Endothelial cell of umbilical vein (primary cell): ENCODE data around the gene ELK1. TPM values are rescaled to one million over a fixed set of nuclear protein-coding genes. Genes with fewer than 3 reads are reported as not detected.

ENCODE experiments used
- BruUV-seq: library from RNA; stranded (reverse); fragments of 400-500 nt; replicated peaks from 2 replicates; lab custom pipeline; 2021; lab: Mats Ljungman, UMichigan
- CTCF ChIA-PET: fragments of 300-600, 350-600 bp; sonication (Branson Sonifier 250); formaldehyde crosslinking; loops from one replicate; lab custom pipeline; 2021; ENCODE audit warnings: antibody characterized with exemption, inconsistent platforms; lab: Charles Lee
- POLR2A ChIA-PET: fragments of 300-600, 350-600 bp; sonication (Branson Sonifier 250); formaldehyde crosslinking; loops from one replicate; lab custom pipeline; 2021; ENCODE audit warnings: antibody characterized with exemption, inconsistent platforms; lab: Charles Lee
- DNase-seq: peaks from one replicate; pipeline ENCODE4 v3.0.0-alpha.2; 2011; ENCODE audit warnings: low read depth, low spot score
- FAIRE-seq: peaks from 2 replicates; lab custom pipeline; 2011; peaks lifted over from hg19 to GRCh38; lab: Jason Lieb, UNC
- H2AFZ ChIP-seq: 2 replicates; pipeline ENCODE4 v1.6.0; 2012; ENCODE audit warnings: low read depth, low read length, control low read depth, inconsistent platforms
- H3K27ac ChIP-seq: 2 replicates; pipeline ENCODE4 v1.5.1; 2011; ENCODE audit warnings: low read depth, mild to moderate bottlenecking, control low read depth, low read length, moderate library complexity; ENCODE audit not compliant: insufficient read depth
- H3K27me3 ChIP-seq, 2 experiments: 2 replicates each; pipeline versions ENCODE4 v1.6.0 to v1.6.1; 2011; ENCODE audit warnings: low read length in 2 of 2, mixed read lengths in 1 of 2; ENCODE audit not compliant: control insufficient read depth in 2 of 2, insufficient read depth in 2 of 2
- H3K36me3 ChIP-seq, 2 experiments: 2 replicates in 1 of 2; 3 replicates in 1 of 2; pipeline ENCODE4 v1.5.1; 2011; ENCODE audit warnings: low read length in 2 of 2, mild to moderate bottlenecking in 1 of 2, moderate library complexity in 1 of 2; ENCODE audit not compliant: control insufficient read depth in 2 of 2, insufficient read depth in 2 of 2; ENCODE audit errors: extremely low read depth in 1 of 2
- H3K4me1 ChIP-seq: 3 replicates; pipeline ENCODE4 v1.5.1; 2011; ENCODE audit warnings: mild to moderate bottlenecking, low read length; ENCODE audit not compliant: control insufficient read depth, insufficient read depth; ENCODE audit errors: extremely low read depth
- H3K4me2 ChIP-seq: 2 replicates; pipeline ENCODE4 v1.6.1; 2011; ENCODE audit warnings: low read length, control low read depth, mixed read lengths; ENCODE audit not compliant: insufficient read depth
- H3K4me3 ChIP-seq, 3 experiments: fragments of 200-600 bp in 1 of 3; sonication (generic), shearing (Covaris generic) in 1 of 3; replicated peaks in 1 of 3; 2 replicates each; pipeline ENCODE4 v1.5.1; 2011 to 2016; ENCODE audit warnings: control low read depth in 3 of 3, low read length in 3 of 3, mild to moderate bottlenecking in 2 of 3, inconsistent platforms in 1 of 3, low read depth in 1 of 3, moderate library complexity in 1 of 3; ENCODE audit not compliant: insufficient read depth in 1 of 3
- H3K79me2 ChIP-seq: 2 replicates; pipeline ENCODE4 v1.6.0; 2012; ENCODE audit warnings: low read length, inconsistent platforms; ENCODE audit not compliant: control insufficient read depth, insufficient read depth
- H3K9ac ChIP-seq: replicated peaks from 2 replicates; pipeline ENCODE3; 2011; ENCODE audit warnings: low read length, control low read depth; ENCODE audit not compliant: insufficient read depth; ENCODE audit errors: extremely low read depth
- H3K9me1 ChIP-seq: replicated peaks from 3 replicates; pipeline ENCODE4 v1.6.0; 2011; ENCODE audit warnings: mild to moderate bottlenecking, low read length; ENCODE audit not compliant: control insufficient read depth, insufficient read depth; ENCODE audit errors: extremely low read depth
- H3K9me3 ChIP-seq: replicated peaks from 2 replicates; pipeline ENCODE4 v1.5.1; 2012; ENCODE audit warnings: low read length, inconsistent platforms; ENCODE audit not compliant: control insufficient read depth, insufficient read depth
- H4K20me1 ChIP-seq: replicated peaks from 2 replicates; pipeline ENCODE3; 2011; ENCODE audit warnings: mild to moderate bottlenecking, low read length; ENCODE audit not compliant: control insufficient read depth, insufficient read depth; ENCODE audit errors: extremely low read depth
- EZH2 ChIP-seq: IDR thresholded peaks from 2 replicates; pipeline ENCODE4 v1.6.1; 2012; ENCODE audit warnings: borderline replicate concordance, low read depth, mild to moderate bottlenecking, moderate library complexity, low read length, inconsistent platforms; ENCODE audit not compliant: severe bottlenecking
- FOS ChIP-seq: IDR thresholded peaks from 2 replicates; pipeline ENCODE4 v1.6.1; 2011; ENCODE audit warnings: mild to moderate bottlenecking, low read length, moderate library complexity, borderline replicate concordance; ENCODE audit not compliant: insufficient read depth
- GATA2 ChIP-seq: IDR thresholded peaks from 2 replicates; pipeline ENCODE4 v1.7.0; 2011; ENCODE audit warnings: low read depth, mild to moderate bottlenecking, moderate library complexity, mixed read lengths, low read length; ENCODE audit not compliant: insufficient read length, insufficient read depth
- JUN ChIP-seq: IDR thresholded peaks from 2 replicates; pipeline ENCODE4 v1.6.1; 2011; ENCODE audit warnings: borderline replicate concordance, low read depth; ENCODE audit not compliant: insufficient read length, insufficient read depth
- POLR2A ChIP-seq: IDR thresholded peaks from 2 replicates; pipeline ENCODE4 v1.6.1; 2012; ENCODE audit warnings: low read depth, mild to moderate bottlenecking, control low read depth, low read length
- POLR2AphosphoS5 ChIP-seq: IDR thresholded peaks from 2 replicates; pipeline ENCODE4 v1.6.1; 2012; ENCODE audit warnings: low read depth, mild to moderate bottlenecking, control low read depth, low read length, moderate library complexity; ENCODE audit not compliant: insufficient read depth
- dilution Hi-C: fragments of 300-500 bp; cut with MboI; formaldehyde crosslinking; loops from one replicate; pipeline ENCODE4 v1.15.0; 2019; ENCODE audit warnings: low sequenced_read_pairs; ENCODE audit not compliant: extremely low pct_ligation_motif_present
- intact Hi-C: fragments of 100-400 bp; cut with micrococcal nuclease; formaldehyde crosslinking; loops from one replicate; pipeline ENCODE4 v1.10.0; 2022
- polyA plus RNA-seq, 4 experiments: library from polyadenylated mRNA; depleted of rRNA in 3 of 4; stranded (reverse) in 3 of 4; unstranded in 1 of 4; fragments of >200 nt; gene quantifications; 2 replicates each; pipeline versions ENCODE4 v1.2.1 to v1.2.3, GENCODE V29; 2011 to 2012; ENCODE audit warnings: missing spikeins in 1 of 4
- total RNA-seq: library from RNA; stranded (reverse); gene quantifications from 2 replicates; pipeline ENCODE4 v1.2.3, GENCODE V29; 2021
- TF ChIP-seq, protein P1 (sequence below), 2 donors: IDR thresholded peaks; 1 replicate in 1 of 2; 2 replicates in 1 of 2; pipeline ENCODE4 v1.5.1; 2011; ENCODE audit warnings: low read length in 2 of 2, mild to moderate bottlenecking in 2 of 2, moderate library complexity in 2 of 2, control low read depth in 1 of 2, inconsistent platforms in 1 of 2, low read depth in 1 of 2; ENCODE audit not compliant: insufficient read depth in 1 of 2; ENCODE audit errors: extremely low read depth in 1 of 2
- TF ChIP-seq, protein P2 (sequence below): IDR thresholded peaks from 2 replicates; pipeline ENCODE4 v1.6.1; 2011; ENCODE audit not compliant: insufficient read depth, insufficient read length

ELK1 gene
- total and polyA plus RNA-seq, 2 donors (not counting 3 experiments of a cell fraction or from before 2014, with no cell fraction given), result 18.3 to 28.7 TPM

DNA sequence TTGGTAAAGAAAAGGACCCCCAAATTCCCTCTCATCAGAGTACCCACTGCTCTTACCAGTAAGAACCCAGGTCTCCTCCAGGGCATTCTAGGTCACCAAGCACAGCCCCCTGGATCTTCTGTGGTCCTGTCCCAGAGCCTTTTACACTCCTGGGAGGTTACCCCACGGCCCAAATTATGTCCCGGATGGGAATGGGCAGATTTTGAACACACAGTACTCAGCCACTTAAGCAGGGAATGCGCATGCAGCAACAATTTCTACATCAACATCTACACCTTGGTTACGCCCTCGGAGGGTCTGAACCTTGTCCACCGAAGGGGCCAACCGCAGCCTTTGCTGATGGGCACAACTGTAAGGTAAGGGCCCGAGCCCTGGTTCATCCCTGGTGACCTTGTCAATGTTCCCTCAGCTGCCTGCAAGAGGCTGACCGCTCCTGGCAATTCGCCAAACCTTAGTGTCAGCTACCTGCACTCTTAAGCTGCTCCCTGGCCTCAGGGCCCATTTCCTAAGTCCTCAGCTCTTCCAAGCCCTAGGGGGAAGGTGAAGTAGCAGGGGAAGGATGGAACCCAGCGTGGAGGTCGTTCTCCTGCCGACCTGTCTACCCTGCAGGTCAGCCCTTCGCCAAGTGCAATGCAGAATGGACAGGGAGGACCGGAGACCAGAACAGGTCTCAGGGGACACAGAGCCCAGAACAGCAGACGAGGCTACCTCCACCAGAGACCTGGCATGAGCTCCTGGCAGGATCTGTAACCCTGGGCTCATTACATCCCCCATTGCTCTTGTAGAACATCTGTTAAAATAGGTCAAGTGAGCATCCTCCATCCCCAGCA, 62.2 kb downstream of the ELK1 start:
- Histone ChIP-seq H3K79me2 (peaks cover 3% of the 10 kb centered on the region), H3K27me3 (no peaks in the 10 kb centered on the region), H3K36me3 (peaks cover 0 to 2% of the 10 kb centered on the region in 2 experiments), H3K9ac (no peak overlapping the region), H3K9me3 (no peaks in the 10 kb centered on the region), H2AFZ (no peak overlapping the region), H3K4me2 (no peak overlapping the region), H3K27ac (no peak overlapping the region), H4K20me1 (no peaks in the 10 kb centered on the region), H3K4me3 (no peak overlapping the region), H3K9me1 (no peaks in the 10 kb centered on the region), H3K4me1 (peaks cover 17% of the 10 kb centered on the region)
- intact Hi-C loops (no loop called here), dilution Hi-C loops (no loop called here)
- no TSS peak for BruUV-seq
- DNase-seq (no peak), FAIRE-seq (no peak)
- CTCF ChIA-PET, result no interaction called here
- POLR2A ChIA-PET, result no interaction called here
- TF ChIP-seq, protein P1, sequence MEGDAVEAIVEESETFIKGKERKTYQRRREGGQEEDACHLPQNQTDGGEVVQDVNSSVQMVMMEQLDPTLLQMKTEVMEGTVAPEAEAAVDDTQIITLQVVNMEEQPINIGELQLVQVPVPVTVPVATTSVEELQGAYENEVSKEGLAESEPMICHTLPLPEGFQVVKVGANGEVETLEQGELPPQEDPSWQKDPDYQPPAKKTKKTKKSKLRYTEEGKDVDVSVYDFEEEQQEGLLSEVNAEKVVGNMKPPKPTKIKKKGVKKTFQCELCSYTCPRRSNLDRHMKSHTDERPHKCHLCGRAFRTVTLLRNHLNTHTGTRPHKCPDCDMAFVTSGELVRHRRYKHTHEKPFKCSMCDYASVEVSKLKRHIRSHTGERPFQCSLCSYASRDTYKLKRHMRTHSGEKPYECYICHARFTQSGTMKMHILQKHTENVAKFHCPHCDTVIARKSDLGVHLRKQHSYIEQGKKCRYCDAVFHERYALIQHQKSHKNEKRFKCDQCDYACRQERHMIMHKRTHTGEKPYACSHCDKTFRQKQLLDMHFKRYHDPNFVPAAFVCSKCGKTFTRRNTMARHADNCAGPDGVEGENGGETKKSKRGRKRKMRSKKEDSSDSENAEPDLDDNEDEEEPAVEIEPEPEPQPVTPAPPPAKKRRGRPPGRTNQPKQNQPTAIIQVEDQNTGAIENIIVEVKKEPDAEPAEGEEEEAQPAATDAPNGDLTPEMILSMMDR (IDR thresholded peaks at IDR 0.05; ENCODE audit: extremely low read depth in 1 of 2, insufficient read depth in 1 of 2, low read depth in 1 of 2, low read length in 2 of 2), result no peak
- TF ChIP-seq JUN (no peak), EZH2 (no peak), GATA2 (no peak), FOS (no peak), POLR2AphosphoS5 (no peak), POLR2A (no peak)
- TF ChIP-seq, protein P2, sequence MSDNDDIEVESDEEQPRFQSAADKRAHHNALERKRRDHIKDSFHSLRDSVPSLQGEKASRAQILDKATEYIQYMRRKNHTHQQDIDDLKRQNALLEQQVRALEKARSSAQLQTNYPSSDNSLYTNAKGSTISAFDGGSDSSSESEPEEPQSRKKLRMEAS, result no peak
